ENCODE data around the gene CIBAR2. TPM values are rescaled to one million over a fixed set of nuclear protein-coding genes. Genes with fewer than 3 reads are reported as not detected.

The CIBAR2 gene
- total RNA-seq, 1 experiment from 2014 or later: not detected

DNA sequence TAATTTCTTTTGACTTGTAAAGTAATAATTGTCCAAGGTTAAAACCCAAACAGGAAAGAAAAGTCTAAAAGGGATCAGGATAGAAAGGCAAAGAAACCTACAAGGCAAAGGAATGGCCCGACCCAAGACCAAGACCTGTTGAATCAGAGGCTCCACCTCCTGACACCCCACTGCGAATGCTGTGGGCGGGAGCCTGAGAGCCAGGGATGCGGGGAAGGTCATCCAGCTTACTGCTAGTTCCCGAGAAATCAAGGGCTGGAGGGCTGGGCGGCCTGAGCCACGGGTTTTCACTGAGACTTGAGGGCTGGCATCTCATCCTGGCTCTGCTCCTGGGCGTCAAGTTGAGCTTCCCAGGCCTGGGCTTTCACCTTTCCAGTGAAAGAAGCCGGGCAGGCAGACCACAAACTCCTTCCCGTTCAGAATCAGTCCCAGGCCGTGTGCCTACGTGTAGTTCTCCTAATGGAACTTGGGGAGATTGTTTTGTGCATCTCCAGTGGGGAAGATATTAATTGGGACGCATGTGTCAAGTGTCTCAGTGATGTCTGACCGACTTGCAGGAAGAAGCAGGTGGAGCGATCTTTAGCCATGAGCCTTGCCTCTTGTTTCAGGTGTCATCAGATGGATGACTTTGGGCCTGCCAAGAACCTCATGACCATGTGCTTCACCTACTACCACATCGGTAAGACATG, 36.9 kb downstream of the CIBAR2 start:
- Histone ChIP-seq H3K23me2 (ENCODE audit: insufficient read length, low read depth, low read length, poor library complexity, severe bottlenecking) (no peaks in the 10 kb centered on the region), H3K4me2 (ENCODE audit: insufficient read depth, insufficient read length, low read length) (no peak overlapping the region), H3K23ac (ENCODE audit: insufficient read length, low read depth, low read length) (no peak overlapping the region), H3K14ac (ENCODE audit: insufficient read depth, low read length) (no peak overlapping the region), H4K8ac (replicated peaks; ENCODE audit: insufficient read length, low read depth, low read length) (no peak overlapping the region), H2BK120ac (ENCODE audit: low read depth, low read length, poor library complexity, severe bottlenecking) (no peak overlapping the region), H2AFZ (ENCODE audit: low read length) (no peak overlapping the region), H2AK5ac (ENCODE audit: insufficient read length, low read length) (no peak overlapping the region), H3K27ac (ENCODE audit: insufficient read length, low read depth, low read length) (no peak overlapping the region), H3K27me3 (ENCODE audit: insufficient read depth, low read length) (no peaks in the 10 kb centered on the region; the same call in 1 of the 2 replicates), H2BK5ac (ENCODE audit: insufficient read length, low read length) (no peak overlapping the region), H3K18ac (ENCODE audit: insufficient read length, low read depth, low read length) (no peak overlapping the region), H2BK20ac (ENCODE audit: low read depth, low read length, poor library complexity, severe bottlenecking) (no peak overlapping the region), H3K56ac (ENCODE audit: insufficient read length, low read depth, low read length) (no peak overlapping the region), H2BK15ac (ENCODE audit: low read depth, low read length) (no peak overlapping the region), H3K9me3 (ENCODE audit: control insufficient read depth, low read depth, low read length) (no peaks in the 10 kb centered on the region), H3K4ac (ENCODE audit: low read depth, low read length) (no peak overlapping the region), H3K79me1 (ENCODE audit: insufficient read depth, low read depth, low read length, poor library complexity, severe bottlenecking) (no peaks in the 10 kb centered on the region), H2BK12ac (ENCODE audit: insufficient read length, low read depth, low read length) (no peak overlapping the region), H3K79me2 (ENCODE audit: insufficient read depth, low read length) (no peaks in the 10 kb centered on the region), H3K4me1 (ENCODE audit: insufficient read depth, low read length) (no peaks in the 10 kb centered on the region), H4K5ac (ENCODE audit: insufficient read length, low read depth, low read length) (no peak overlapping the region), H3K9ac (ENCODE audit: extremely low read depth, insufficient read length, low read length) (no peak overlapping the region), H3T11ph (ENCODE audit: low read length) (no peak overlapping the region), H4K91ac (ENCODE audit: insufficient read length, low read depth, low read length) (no peak overlapping the region), H4K20me1 (ENCODE audit: control insufficient read depth, insufficient read depth, insufficient read length) (no peaks in the 10 kb centered on the region)
- peaks cover 1 to 22% (median 10%) of the 10 kb centered on the region in 3 experiments; a peak in 5 of 7 replicates for H3K36me3 Mint-ChIP-seq (ENCODE audit: insufficient read depth in 1 of 3, low read depth in 3 of 3)
- TF ChIP-seq, protein P1, sequence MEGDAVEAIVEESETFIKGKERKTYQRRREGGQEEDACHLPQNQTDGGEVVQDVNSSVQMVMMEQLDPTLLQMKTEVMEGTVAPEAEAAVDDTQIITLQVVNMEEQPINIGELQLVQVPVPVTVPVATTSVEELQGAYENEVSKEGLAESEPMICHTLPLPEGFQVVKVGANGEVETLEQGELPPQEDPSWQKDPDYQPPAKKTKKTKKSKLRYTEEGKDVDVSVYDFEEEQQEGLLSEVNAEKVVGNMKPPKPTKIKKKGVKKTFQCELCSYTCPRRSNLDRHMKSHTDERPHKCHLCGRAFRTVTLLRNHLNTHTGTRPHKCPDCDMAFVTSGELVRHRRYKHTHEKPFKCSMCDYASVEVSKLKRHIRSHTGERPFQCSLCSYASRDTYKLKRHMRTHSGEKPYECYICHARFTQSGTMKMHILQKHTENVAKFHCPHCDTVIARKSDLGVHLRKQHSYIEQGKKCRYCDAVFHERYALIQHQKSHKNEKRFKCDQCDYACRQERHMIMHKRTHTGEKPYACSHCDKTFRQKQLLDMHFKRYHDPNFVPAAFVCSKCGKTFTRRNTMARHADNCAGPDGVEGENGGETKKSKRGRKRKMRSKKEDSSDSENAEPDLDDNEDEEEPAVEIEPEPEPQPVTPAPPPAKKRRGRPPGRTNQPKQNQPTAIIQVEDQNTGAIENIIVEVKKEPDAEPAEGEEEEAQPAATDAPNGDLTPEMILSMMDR (conservative IDR thresholded peaks at IDR 0.05): no peak
- H3K9me3 Mint-ChIP-seq: no peaks in the 10 kb centered on the region
- no peak overlapping the region for H3K27ac Mint-ChIP-seq
- peaks cover 21 to 23% of the 10 kb centered on the region in 2 experiments for H3K4me1 Mint-ChIP-seq
- H3K4me3 Mint-ChIP-seq: no peak overlapping the region
- DNase-seq: peak; percentile 82
- peaks cover 53% of the 10 kb centered on the region for H3K27me3 Mint-ChIP-seq (ENCODE audit: low read depth)
- WGBS (ENCODE audit: extremely low coverage, insufficient read length, low lambda C conversion rate): no CpG with 5 or more reads among the region's 16 CpGs

Measured in H9 (cell line).